IMR-90 (cell line): ENCODE data around the gene SPTB. TPM values are rescaled to one million over a fixed set of nuclear protein-coding genes. Genes with fewer than 3 reads are reported as not detected.

Source experiments
- ATAC-seq: fragments of 200-7000 bp; cut with Tn5 transposase; 2 replicates; pipeline ENCODE4 v1.9.1; 2020; ENCODE audit warnings: low read depth, mild to moderate bottlenecking, moderate library complexity
- BruUV-seq: library from RNA; stranded (reverse); fragments of 400-500 nt; replicated peaks from 2 replicates; lab custom pipeline; 2021; lab: Mats Ljungman, UMichigan
- CTCF ChIA-PET: fragments of 300-600 bp; formaldehyde crosslinking; extraction: SDS; loops from one replicate; lab custom pipeline; 2021; ENCODE audit warnings: antibody characterized with exemption; lab: Yijun Ruan, JAX
- POLR2A ChIA-PET: fragments of 300-600 bp; sonication (Branson Sonifier 250); formaldehyde crosslinking; loops from one replicate; lab custom pipeline; 2022; ENCODE audit warnings: antibody characterized with exemption; ENCODE audit not compliant: unreplicated experiment; lab: Charles Lee
- DNase-seq: peaks from one replicate; pipeline ENCODE4 v3.0.0; 2013
- H2AFZ ChIP-seq: replicated peaks from 2 replicates; pipeline ENCODE3; 2013; ENCODE audit warnings: low read length, mild to moderate bottlenecking; ENCODE audit not compliant: poor library complexity
- H2AK5ac ChIP-seq: 2 replicates; pipeline ENCODE4 v1.6.1; 2013; ENCODE audit warnings: low read depth, low read length, inconsistent platforms
- H2AK9ac ChIP-seq: replicated peaks from 2 replicates; pipeline ENCODE3; 2013; ENCODE audit warnings: mild to moderate bottlenecking, low read depth, low read length, moderate library complexity; ENCODE audit not compliant: poor library complexity
- H2BK120ac ChIP-seq: 2 replicates; pipeline ENCODE4 v1.6.1; 2013; ENCODE audit warnings: low read depth, low read length, inconsistent platforms
- H2BK15ac ChIP-seq: 3 replicates; pipeline ENCODE4 v1.6.1; 2013; ENCODE audit warnings: low read depth, low read length, inconsistent platforms
- H2BK20ac ChIP-seq: 2 replicates; pipeline ENCODE4 v1.6.1; 2013; ENCODE audit warnings: low read depth, mild to moderate bottlenecking, inconsistent platforms, low read length, moderate library complexity
- H2BK5ac ChIP-seq: 2 replicates; pipeline ENCODE4 v1.6.1; 2013; ENCODE audit warnings: mild to moderate bottlenecking, low read depth, low read length, inconsistent platforms; ENCODE audit not compliant: poor library complexity, severe bottlenecking
- H3K14ac ChIP-seq: replicated peaks from 2 replicates; pipeline ENCODE4 v1.6.1; 2013; ENCODE audit warnings: low read depth, low read length, inconsistent platforms
- H3K18ac ChIP-seq: 2 replicates; pipeline ENCODE4 v1.6.1; 2013; ENCODE audit warnings: low read depth, low read length, control low read depth
- H3K23ac ChIP-seq: 2 replicates; pipeline ENCODE4 v1.6.1; 2013; ENCODE audit warnings: low read depth, low read length, inconsistent platforms
- H3K27ac ChIP-seq: 2 replicates; pipeline ENCODE4 v1.5.1; 2013; ENCODE audit warnings: mild to moderate bottlenecking, control low read depth, low read length; ENCODE audit not compliant: insufficient read depth
- H3K27me3 ChIP-seq: 2 replicates; pipeline ENCODE4 v1.6.1; 2013; ENCODE audit warnings: low read length; ENCODE audit not compliant: control insufficient read depth, insufficient read depth
- H3K36me3 ChIP-seq: 2 replicates; pipeline ENCODE4 v1.6.1; 2013; ENCODE audit warnings: low read length, mixed read lengths; ENCODE audit not compliant: control insufficient read depth, insufficient read depth
- H3K4ac ChIP-seq: 2 replicates; pipeline ENCODE4 v1.6.1; 2013; ENCODE audit warnings: low read depth, low read length, inconsistent platforms
- H3K4me1 ChIP-seq: 2 replicates; pipeline ENCODE4 v1.6.1; 2013; ENCODE audit warnings: low read length, mixed read lengths; ENCODE audit not compliant: control insufficient read depth, insufficient read depth
- H3K4me2 ChIP-seq: 2 replicates; pipeline ENCODE4 v1.6.1; 2013; ENCODE audit warnings: low read depth, mild to moderate bottlenecking, control low read depth, low read length, moderate library complexity
- H3K4me3 ChIP-seq: 2 replicates; pipeline ENCODE4 v1.5.1; 2013; ENCODE audit warnings: low read depth, mild to moderate bottlenecking, control low read depth, low read length, moderate library complexity; ENCODE audit not compliant: insufficient read depth
- H3K56ac ChIP-seq: 2 replicates; pipeline ENCODE4 v1.6.1; 2013; ENCODE audit warnings: low read length, inconsistent platforms; ENCODE audit not compliant: insufficient read depth; ENCODE audit errors: extremely low read depth
- H3K79me1 ChIP-seq, 2 experiments: 2 replicates each; pipeline ENCODE4 v1.6.1; 2013; ENCODE audit warnings: low read length in 2 of 2, inconsistent platforms in 1 of 2, low read depth in 1 of 2
- H3K9ac ChIP-seq: 2 replicates; pipeline ENCODE4 v1.6.1; 2013; ENCODE audit warnings: low read depth, low read length, control low read depth
- H3K9me1 ChIP-seq: 2 replicates; pipeline ENCODE4 v1.6.1; 2013; ENCODE audit warnings: low read length, inconsistent platforms; ENCODE audit not compliant: insufficient read depth
- H3K9me3 ChIP-seq: 2 replicates; pipeline ENCODE4 v1.6.1; 2013; ENCODE audit warnings: low read length; ENCODE audit not compliant: control insufficient read depth, insufficient read depth
- H4K20me1 ChIP-seq: 2 replicates; pipeline ENCODE4 v1.6.1; 2013; ENCODE audit warnings: low read length, inconsistent platforms; ENCODE audit not compliant: insufficient read depth
- H4K5ac ChIP-seq: 2 replicates; pipeline ENCODE4 v1.6.1; 2013; ENCODE audit warnings: mild to moderate bottlenecking, low read depth, low read length, control low read depth
- H4K8ac ChIP-seq, 2 experiments: 2 replicates each; pipeline ENCODE4 v1.6.1; 2013; ENCODE audit warnings: low read depth in 2 of 2, low read length in 2 of 2, control low read depth in 1 of 2, inconsistent platforms in 1 of 2
- H4K91ac ChIP-seq: 2 replicates; pipeline ENCODE4 v1.6.1; 2013; ENCODE audit warnings: low read depth, low read length, inconsistent platforms; ENCODE audit not compliant: insufficient read depth
- CHD1 ChIP-seq: IDR thresholded peaks from 2 replicates; pipeline ENCODE4 v1.6.1; 2012; ENCODE audit warnings: low read depth, low read length, improper control_type of control experiment
- ELK1 ChIP-seq: fragments of 150-350 bp; IDR thresholded peaks from 2 replicates; pipeline ENCODE4 v1.6.1; 2016; ENCODE audit warnings: low read depth, mild to moderate bottlenecking, low read length, moderate library complexity, borderline replicate concordance
- MXI1 ChIP-seq: IDR thresholded peaks from 2 replicates; pipeline ENCODE4 v1.6.1; 2012; ENCODE audit warnings: low read depth, mild to moderate bottlenecking, low read length, moderate library complexity, borderline replicate concordance
- USF2 ChIP-seq: fragments of 150-350 bp; IDR thresholded peaks from 2 replicates; pipeline ENCODE4 v1.6.1; 2017; ENCODE audit warnings: mild to moderate bottlenecking, antibody characterized with exemption, low read length, low read depth
- WGBS, 2 experiments: methylation state at CpG; one replicate each; pipeline versions ENCODE4 v1.1.5 to v1.1.7; 2013; ENCODE audit warnings: missing lambda C conversion rate in 2 of 2; ENCODE audit not compliant: insufficient read length in 1 of 2; ENCODE audit errors: extremely low coverage in 2 of 2; 5-methylcytosine and 5-hydroxymethylcytosine counted together
- dilution Hi-C: fragments of 300-500 bp; cut with HindIII; formaldehyde crosslinking; loops from one replicate; pipeline ENCODE4 v1.14.3; 2018; ENCODE audit warnings: low sequenced_read_pairs; ENCODE audit not compliant: unreplicated experiment
- in situ Hi-C: fragments of 300-500 bp; cut with MboI; formaldehyde crosslinking; loops from 3 replicates; pipeline ENCODE4 v1.14.3; 2019; ENCODE audit warnings: low sequenced_read_pairs, inconsistent platforms, mixed read lengths
- intact Hi-C: fragments of 100-400 bp; cut with micrococcal nuclease; formaldehyde crosslinking; loops from 2 replicates; pipeline ENCODE4 v1.10.0; 2022
- polyA plus RNA-seq, 3 experiments: library from polyadenylated mRNA; depleted of rRNA; stranded (reverse); fragments of >200 nt; gene quantifications; 2 replicates each; pipeline ENCODE4 v1.2.3, GENCODE V29; 2012; ENCODE audit warnings: low replicate concordance in 1 of 3
- total RNA-seq: library from RNA; depleted of rRNA; stranded (reverse); fragments of >200 nt; gene quantifications from 2 replicates; pipeline ENCODE4 v1.2.3, GENCODE V29; 2012

SPTB gene
- total and polyA plus RNA-seq, 2 of the 4 experiments (the other 2 are of a cell fraction), result under 0.01 to 0.07 TPM

GRCh38 chr14:64834965-64835364 is 44.7 kb downstream of the SPTB start:
- no peaks in the 10 kb centered on the region for H3K9me1 ChIP-seq
- no peak overlapping the region for H2AK5ac ChIP-seq
- no peak overlapping the region for H3K4me2 ChIP-seq
- no peak overlapping the region for H3K4me3 ChIP-seq
- H4K20me1 ChIP-seq, result no peaks in the 10 kb centered on the region
- no peak overlapping the region for H2BK20ac ChIP-seq
- no peak overlapping the region for H3K18ac ChIP-seq
- H3K9me3 ChIP-seq, result no peaks in the 10 kb centered on the region
- WGBS, 2 experiments, result no CpG with 5 or more reads among the region's 3 CpGs
- no peak for DNase-seq
- ChIA-PET CTCF (no interaction called here), POLR2A (no interaction called here)
- ATAC-seq, result no peak
- H2AK9ac ChIP-seq, result no peak overlapping the region
- no peaks in the 10 kb centered on the region for H3K79me1 ChIP-seq
- no peaks in the 10 kb centered on the region for H3K4me1 ChIP-seq
- H3K56ac ChIP-seq, result no peak overlapping the region
- H2BK5ac ChIP-seq, result no peak overlapping the region
- no peak overlapping the region for H3K14ac ChIP-seq
- BruUV-seq, result no TSS peak
- H3K4ac ChIP-seq, result no peak overlapping the region
- no peak overlapping the region for H4K8ac ChIP-seq
- no peak overlapping the region for H2AFZ ChIP-seq
- H2BK15ac ChIP-seq, result no peak overlapping the region
- H4K5ac ChIP-seq, result no peak overlapping the region
- TF ChIP-seq CHD1 (no peak), ELK1 (no peak), MXI1 (no peak), USF2 (no peak)
- no peak overlapping the region for H3K9ac ChIP-seq
- H3K36me3 ChIP-seq, result no peaks in the 10 kb centered on the region
- no peak overlapping the region for H3K23ac ChIP-seq
- dilution Hi-C loops, result no loop called here
- intact Hi-C loops, result no loop called here
- H3K27ac ChIP-seq, result no peak overlapping the region
- in situ Hi-C loops, result no loop called here
- H4K91ac ChIP-seq, result no peak overlapping the region
- no peak overlapping the region for H2BK120ac ChIP-seq
- H3K27me3 ChIP-seq, result peaks cover 57% of the 10 kb centered on the region
